ENCODE results near the gene FOXG1. TPM values are rescaled to one million over a fixed set of nuclear protein-coding genes. Genes with fewer than 3 reads are reported as not detected.

Gene FOXG1
- polyA plus RNA-seq, 1 donor (not counting 4 experiments of a cell fraction or from before 2014, with no cell fraction given), result not detected

GRCh38 chr14:28744126-28744525 lies 22.5 kb upstream of the FOXG1 start:
- H3K27me3 ChIP-seq (ENCODE audit: control insufficient read depth, extremely low read depth, insufficient read depth, low read length), result no peaks in the 10 kb centered on the region
- no peak overlapping the region for H3K9ac ChIP-seq (ENCODE audit: control insufficient read depth, extremely low read depth, insufficient read depth, low read length)
- no peak overlapping the region for H2AFZ ChIP-seq (ENCODE audit: control insufficient read depth, low read length)
- FAIRE-seq (no peak), DNase-seq (ENCODE audit: low read depth, low spot score) (no peak)
- H4K20me1 ChIP-seq (ENCODE audit: control insufficient read depth, extremely low read depth, insufficient read depth, low read length), result no peaks in the 10 kb centered on the region
- no peak overlapping the region for H3K27ac ChIP-seq (ENCODE audit: control insufficient read depth, insufficient read depth, low read length)
- TF ChIP-seq CTCF (optimal IDR thresholded peaks at IDR 0.05 in 1 of 3, IDR thresholded peaks at IDR 0.05 in 1 of 3, conservative IDR thresholded peaks at IDR 0.05 in 1 of 3; ENCODE audit: extremely low read depth in 1 of 3, insufficient read depth in 2 of 3, low read length in 3 of 3), result no peak
- no peak for TF ChIP-seq EZH2 (IDR thresholded peaks at IDR 0.05; ENCODE audit: low read length)
- no peak overlapping the region for H3K4me3 ChIP-seq (ENCODE audit: control insufficient read depth in 2 of 3, extremely low read depth in 1 of 3, insufficient read depth in 2 of 3, low read depth in 1 of 3, low read length in 3 of 3)
- H3K4me1 ChIP-seq (ENCODE audit: control insufficient read depth, extremely low read depth, insufficient read depth, low read length), result peaks cover 20% of the 10 kb centered on the region
- H3K9me3 ChIP-seq (ENCODE audit: control insufficient read depth, low read depth, low read length), result no peaks in the 10 kb centered on the region
- no peaks in the 10 kb centered on the region for H3K36me3 ChIP-seq (ENCODE audit: control insufficient read depth in 2 of 2, extremely low read depth in 1 of 2, insufficient read depth in 2 of 2, low read length in 2 of 2)
- dilution Hi-C loops (cut with MboI; ENCODE audit: extremely low pct_ligation_motif_present, low sequenced_read_pairs), result no loop called here
- H3K9me1 ChIP-seq (ENCODE audit: control insufficient read depth, extremely low read depth, insufficient read depth, low read length), result no peaks in the 10 kb centered on the region
- no peak overlapping the region for H3K4me2 ChIP-seq (ENCODE audit: control insufficient read depth, extremely low read depth, insufficient read depth, low read depth, low read length)
- no peaks in the 10 kb centered on the region for H3K79me2 ChIP-seq (ENCODE audit: control insufficient read depth, insufficient read depth, low read length)

- Histone ChIP-seq H3K4me1 (ENCODE audit: control insufficient read depth, extremely low read depth, insufficient read depth, low read length) (peaks cover 20% of the 10 kb centered on the region), H3K4me3 (ENCODE audit: control insufficient read depth in 2 of 3, extremely low read depth in 1 of 3, insufficient read depth in 2 of 3, low read depth in 1 of 3, low read length in 3 of 3) (no peak overlapping the region), H3K9me1 (ENCODE audit: control insufficient read depth, extremely low read depth, insufficient read depth, low read length) (no peaks in the 10 kb centered on the region), H3K79me2 (ENCODE audit: control insufficient read depth, insufficient read depth, low read length) (no peaks in the 10 kb centered on the region), H3K9ac (ENCODE audit: control insufficient read depth, extremely low read depth, insufficient read depth, low read length) (no peak overlapping the region), H3K27ac (ENCODE audit: control insufficient read depth, insufficient read depth, low read length) (no peak overlapping the region), H3K4me2 (ENCODE audit: control insufficient read depth, extremely low read depth, insufficient read depth, low read depth, low read length) (no peak overlapping the region), H3K9me3 (ENCODE audit: control insufficient read depth, low read depth, low read length) (no peaks in the 10 kb centered on the region), H4K20me1 (ENCODE audit: control insufficient read depth, extremely low read depth, insufficient read depth, low read length) (no peaks in the 10 kb centered on the region), H3K27me3 (ENCODE audit: control insufficient read depth, extremely low read depth, insufficient read depth, low read length) (no peaks in the 10 kb centered on the region), H3K36me3 (ENCODE audit: control insufficient read depth in 2 of 2, extremely low read depth in 1 of 2, insufficient read depth in 2 of 2, low read length in 2 of 2) (no peaks in the 10 kb centered on the region), H2AFZ (ENCODE audit: control insufficient read depth, low read length) (peak overlapping the region; percentile 39)
- no peak for DNase-seq (ENCODE audit: low read depth, low spot score)
- dilution Hi-C loops (cut with MboI; ENCODE audit: extremely low pct_ligation_motif_present, low sequenced_read_pairs), result no loop called here
- TF ChIP-seq EZH2 (IDR thresholded peaks at IDR 0.05; ENCODE audit: low read length) (no peak), CTCF (optimal IDR thresholded peaks at IDR 0.05 in 1 of 3, IDR thresholded peaks at IDR 0.05 in 1 of 3, conservative IDR thresholded peaks at IDR 0.05 in 1 of 3; ENCODE audit: extremely low read depth in 1 of 3, insufficient read depth in 2 of 3, low read length in 3 of 3) (no peak)
- no peak for FAIRE-seq
Observed at GRCh38 chr14:28745176-28745575, 21.4 kb upstream of the FOXG1 start.
